HuH-7 (cell line): Measurements from ENCODE around the gene GSG1L.
A peak's percentile ranks its signal among the peaks of the same experiment; 100 is the strongest.
"Not testable (repeated sequence)": the region's sequence is repeated elsewhere in the genome, so short reads cannot be mapped to it uniquely, and the experiment has no call there.

Experiments
- DNase-seq: peaks from one replicate; pipeline ENCODE4 v3.0.0; 2011; ENCODE audit warnings: low spot score

The GSG1L gene

GRCh38 chr16:27751676-27752075 is 311.8 kb downstream of the GSG1L start:
- no peak for DNase-seq

- DNase-seq = no peak
Measured at GRCh38 chr16:27751233-27751632, 312.3 kb downstream of the GSG1L start.

- no peak for DNase-seq
Measured at GRCh38 chr16:27749946-27750345, 313.6 kb downstream of the GSG1L start.

- DNase-seq = no peak
Measured at GRCh38 chr16:27749547-27749875, 314.0 kb downstream of the GSG1L start.

- peak; percentile 44 for DNase-seq
Measured at GRCh38 chr16:27748868-27749546, 314.5 kb downstream of the GSG1L start.

GRCh38 chr16:27747946-27748345 is 315.6 kb downstream of the GSG1L start:
- no peak for DNase-seq

GRCh38 chr16:27746076-27746855 is 317.2 kb downstream of the GSG1L start:
- no peak for DNase-seq

- no peak for DNase-seq
Measured at GRCh38 chr16:27745348-27745747, 318.2 kb downstream of the GSG1L start.

GRCh38 chr16:27743963-27744362 is 319.6 kb downstream of the GSG1L start:
- DNase-seq = no peak

- DNase-seq = not testable (repeated sequence)
Measured at GRCh38 chr16:27743001-27743400, 320.5 kb downstream of the GSG1L start.

- no peak for DNase-seq
Measured at GRCh38 chr16:27742333-27742732, 321.2 kb downstream of the GSG1L start.

GRCh38 chr16:27740496-27741201 is 322.9 kb downstream of the GSG1L start:
- no peak for DNase-seq

- DNase-seq = no peak
Measured at GRCh38 chr16:27739606-27740357, 323.7 kb downstream of the GSG1L start.

- DNase-seq = no peak
Measured at GRCh38 chr16:27738596-27738995, 324.9 kb downstream of the GSG1L start.
